CD4-positive, alpha-beta memory T cell (primary cell): Measurements from ENCODE around the gene SMCO4. TPM values are rescaled to one million over a fixed set of nuclear protein-coding genes. Genes with fewer than 3 reads are reported as not detected.

Source experiments
- CTCF ChIA-PET: fragments of 350-600 bp; sonication (Branson Sonifier 250); formaldehyde crosslinking; loops from one replicate; lab custom pipeline; 2021; ENCODE audit warnings: inconsistent platforms; ENCODE audit not compliant: partially characterized antibody; lab: Charles Lee
- POLR2A ChIA-PET: fragments of 350-600 bp; sonication (Branson Sonifier 250); formaldehyde crosslinking; loops from one replicate; lab custom pipeline; 2021; ENCODE audit not compliant: partially characterized antibody; lab: Charles Lee
- DNase-seq, 5 donors: peaks; one replicate each; pipeline versions ENCODE4 v3.0.0 to v3.0.0-alpha.2; 2020 to 2022; ENCODE audit warnings: mixed read lengths in 1 of 5
- H3K27ac ChIP-seq: one replicate; pipeline ENCODE4 v1.7.0; 2013; ENCODE audit warnings: low read depth, low read length
- H3K27me3 ChIP-seq: 2 replicates; pipeline ENCODE4 v1.7.0; 2013; ENCODE audit warnings: mild to moderate bottlenecking, low read length, moderate library complexity; ENCODE audit not compliant: insufficient read depth
- H3K36me3 ChIP-seq: 2 replicates; pipeline ENCODE4 v1.7.0; 2013; ENCODE audit warnings: mild to moderate bottlenecking, low read length, moderate library complexity; ENCODE audit not compliant: insufficient read depth
- H3K4me1 ChIP-seq: 2 replicates; pipeline ENCODE4 v1.7.0; 2013; ENCODE audit warnings: mild to moderate bottlenecking, low read length, moderate library complexity; ENCODE audit not compliant: insufficient read depth
- H3K4me3 ChIP-seq, 2 donors: one replicate each; pipeline ENCODE4 v1.7.0; 2013; ENCODE audit warnings: low read length in 2 of 2, mild to moderate bottlenecking in 1 of 2
- H3K9me3 ChIP-seq, 2 donors: one replicate each; pipeline ENCODE4 v1.7.0; 2013; ENCODE audit warnings: low read length in 2 of 2, control low read depth in 1 of 2; ENCODE audit not compliant: control insufficient read depth in 1 of 2
- H3K27ac Mint-ChIP-seq, 7 donors: one replicate each; pipeline ENCODE4 v1.8.0; 2020 to 2021; ENCODE audit warnings: mixed read lengths in 7 of 7, mild to moderate bottlenecking in 6 of 7, inconsistent platforms in 3 of 7, moderate library complexity in 3 of 7
- H3K27me3 Mint-ChIP-seq, 2 donors: one replicate each; pipeline ENCODE4 v1.8.0; 2020 to 2021; ENCODE audit warnings: mixed read lengths in 2 of 2
- H3K36me3 Mint-ChIP-seq, 2 donors: one replicate each; pipeline ENCODE4 v1.8.0; 2020 to 2021; ENCODE audit warnings: mixed read lengths in 2 of 2, inconsistent platforms in 1 of 2, mild to moderate bottlenecking in 1 of 2
- H3K4me1 Mint-ChIP-seq, 4 donors: one replicate each; pipeline ENCODE4 v1.8.0; 2020 to 2021; ENCODE audit warnings: mixed read lengths in 4 of 4, mild to moderate bottlenecking in 1 of 4
- H3K4me3 Mint-ChIP-seq, 8 donors: one replicate each; pipeline ENCODE4 v1.8.0; 2020 to 2021; ENCODE audit warnings: mixed read lengths in 8 of 8, mild to moderate bottlenecking in 7 of 8, moderate library complexity in 6 of 8, inconsistent platforms in 3 of 8
- H3K9me3 Mint-ChIP-seq, 8 donors: one replicate each; pipeline ENCODE4 v1.8.0; 2020 to 2021; ENCODE audit warnings: mixed read lengths in 8 of 8, mild to moderate bottlenecking in 5 of 8, inconsistent platforms in 3 of 8, moderate library complexity in 1 of 8
- intact Hi-C: fragments of 100-400 bp; cut with micrococcal nuclease; formaldehyde crosslinking; loops from one replicate; pipeline ENCODE4 v1.15.1; 2023
- polyA plus RNA-seq, 2 donors: library from polyadenylated mRNA; unstranded; fragments of 300-500 nt; fragmentation: Illumina TruSeq; gene quantifications; one replicate each; pipeline ENCODE4 v1.2.3, GENCODE V29; 2021
- total RNA-seq, 2 experiments: library from RNA; stranded (reverse); gene quantifications; one replicate each; pipeline ENCODE4 v1.2.3, GENCODE V29; 2021

SMCO4 gene
- total and polyA plus RNA-seq, 4 experiments from 2014 or later = 13.1 to 16.2 (median 14.6) TPM

GRCh38 chr11:93563857-93564256, 20.7 kb upstream of the SMCO4 start:
- Mint-ChIP-seq H3K4me3 (peak overlapping the region in 1 of 8 donors; percentile 1), H3K4me1 (peaks cover 11 to 17% (median 15%) of the 10 kb centered on the region in 4 donors), H3K27ac (no peak overlapping the region), H3K27me3 (peaks cover 3 to 5% of the 10 kb centered on the region in 2 donors), H3K9me3 (no peaks in the 10 kb centered on the region), H3K36me3 (no peaks in the 10 kb centered on the region)
- ChIA-PET CTCF (no interaction called here), POLR2A (no interaction called here)
- H3K36me3 ChIP-seq = no peaks in the 10 kb centered on the region
- no peaks in the 10 kb centered on the region for H3K9me3 ChIP-seq
- H3K4me1 ChIP-seq = no peaks in the 10 kb centered on the region
- no peak overlapping the region for H3K27ac ChIP-seq
- intact Hi-C loops = no loop called here
- H3K27me3 ChIP-seq = no peaks in the 10 kb centered on the region
- H3K4me3 ChIP-seq = no peak overlapping the region
- DNase-seq = no peak

GRCh38 chr11:93560199-93560932, 17.2 kb upstream of the SMCO4 start:
- H3K4me3 Mint-ChIP-seq = peak overlapping the region in 4 of 8 donors; percentile 19 to 60 (median 40)
- Histone ChIP-seq H3K4me1 (no peaks in the 10 kb centered on the region), H3K27me3 (no peaks in the 10 kb centered on the region), H3K27ac (no peak overlapping the region), H3K4me3 (no peak overlapping the region), H3K36me3 (no peaks in the 10 kb centered on the region), H3K9me3 (no peaks in the 10 kb centered on the region)
- CTCF ChIA-PET = no interaction called here
- no peaks in the 10 kb centered on the region for H3K36me3 Mint-ChIP-seq
- DNase-seq = no peak
- H3K4me1 Mint-ChIP-seq = peaks cover 11 to 17% (median 15%) of the 10 kb centered on the region in 4 donors
- H3K27ac Mint-ChIP-seq = peak overlapping the region in 1 of 7 donors; percentile 70
- peaks cover 4 to 6% of the 10 kb centered on the region in 2 donors for H3K27me3 Mint-ChIP-seq
- H3K9me3 Mint-ChIP-seq = no peaks in the 10 kb centered on the region
- POLR2A ChIA-PET = no interaction called here
- intact Hi-C loops = no loop called here

GRCh38 chr11:93559681-93560080, 16.5 kb upstream of the SMCO4 start:
- Histone ChIP-seq H3K27me3 (no peaks in the 10 kb centered on the region), H3K4me1 (no peaks in the 10 kb centered on the region), H3K4me3 (no peak overlapping the region), H3K36me3 (no peaks in the 10 kb centered on the region), H3K9me3 (no peaks in the 10 kb centered on the region), H3K27ac (no peak overlapping the region)
- intact Hi-C loops = no loop called here
- no peak for DNase-seq
- H3K27me3 Mint-ChIP-seq = peaks cover 2 to 11% of the 10 kb centered on the region in 2 donors
- no peaks in the 10 kb centered on the region for H3K9me3 Mint-ChIP-seq
- ChIA-PET POLR2A (no interaction called here), CTCF (interaction anchor here (0.6 kb wide), 1 partner anchor 130 kb away, joined by 3 read pairs; no protein-coding TSS in a partner anchor)
- peak overlapping the region in 7 of 8 donors; percentile 0 to 75 (median 38) for H3K4me3 Mint-ChIP-seq
- no peaks in the 10 kb centered on the region for H3K36me3 Mint-ChIP-seq
- H3K4me1 Mint-ChIP-seq = peaks cover 11 to 17% (median 15%) of the 10 kb centered on the region in 4 donors
- H3K27ac Mint-ChIP-seq = peak overlapping the region in 3 of 7 donors; percentile 5 to 67 (median 22)

GRCh38 chr11:93552874-93553273, 9.7 kb upstream of the SMCO4 start:
- no peak overlapping the region for H3K4me3 Mint-ChIP-seq
- POLR2A ChIA-PET = no interaction called here
- H3K4me3 ChIP-seq = no peak overlapping the region
- no peaks in the 10 kb centered on the region for H3K27me3 ChIP-seq
- H3K9me3 ChIP-seq = no peaks in the 10 kb centered on the region
- no peak for DNase-seq
- H3K4me1 Mint-ChIP-seq = no peaks in the 10 kb centered on the region
- H3K9me3 Mint-ChIP-seq = no peaks in the 10 kb centered on the region
- CTCF ChIA-PET = no interaction called here
- H3K27ac ChIP-seq = no peak overlapping the region
- H3K27ac Mint-ChIP-seq = no peak overlapping the region
- no peaks in the 10 kb centered on the region for H3K36me3 Mint-ChIP-seq
- no peaks in the 10 kb centered on the region for H3K36me3 ChIP-seq
- H3K4me1 ChIP-seq = no peaks in the 10 kb centered on the region
- H3K27me3 Mint-ChIP-seq = peaks cover 7 to 17% of the 10 kb centered on the region in 2 donors
- intact Hi-C loops = no loop called here

GRCh38 chr11:93549976-93550375, 6.8 kb upstream of the SMCO4 start:
- no peak overlapping the region for H3K27ac Mint-ChIP-seq
- intact Hi-C loops = loop anchor here (10.0 kb wide), 1 partner anchor 585 kb away; no protein-coding TSS in a partner anchor
- Histone ChIP-seq H3K27me3 (no peaks in the 10 kb centered on the region), H3K36me3 (no peaks in the 10 kb centered on the region), H3K27ac (no peak overlapping the region), H3K4me3 (no peak overlapping the region), H3K4me1 (no peaks in the 10 kb centered on the region), H3K9me3 (no peaks in the 10 kb centered on the region)
- ChIA-PET CTCF (interaction anchor here (0.8 to 1.5 kb wide), 2 partner anchors 8 kb away, joined by 5 read pairs; no protein-coding TSS in a partner anchor), POLR2A (no interaction called here)
- DNase-seq = no peak
- H3K36me3 Mint-ChIP-seq = no peaks in the 10 kb centered on the region
- H3K27me3 Mint-ChIP-seq = peaks cover 7 to 12% of the 10 kb centered on the region in 2 donors
- no peaks in the 10 kb centered on the region for H3K4me1 Mint-ChIP-seq
- no peaks in the 10 kb centered on the region for H3K9me3 Mint-ChIP-seq
- H3K4me3 Mint-ChIP-seq = no peak overlapping the region

- H3K27me3 ChIP-seq = no peaks in the 10 kb centered on the region
- H3K9me3 ChIP-seq = no peaks in the 10 kb centered on the region
- ChIA-PET CTCF (no interaction called here), POLR2A (no interaction called here)
- Mint-ChIP-seq H3K4me3 (no peak overlapping the region), H3K27me3 (peaks cover 6 to 7% of the 10 kb centered on the region in 2 donors), H3K9me3 (no peaks in the 10 kb centered on the region), H3K27ac (no peak overlapping the region), H3K4me1 (peaks cover 4 to 9% (median 7%) of the 10 kb centered on the region in 4 donors), H3K36me3 (no peaks in the 10 kb centered on the region)
- H3K4me3 ChIP-seq = no peak overlapping the region
- no peaks in the 10 kb centered on the region for H3K36me3 ChIP-seq
- intact Hi-C loops = loop anchor here (10.0 kb wide), 1 partner anchor 586 kb away; no protein-coding TSS in a partner anchor
- peaks cover 3% of the 10 kb centered on the region for H3K4me1 ChIP-seq
- no peak overlapping the region for H3K27ac ChIP-seq
- no peak for DNase-seq
These were observed 5.6 kb upstream of the SMCO4 start for GRCh38 chr11:93548679-93549319.

GRCh38 chr11:93547773-93548172, 4.6 kb upstream of the SMCO4 start:
- no peak overlapping the region for H3K27ac Mint-ChIP-seq
- Histone ChIP-seq H3K27ac (no peak overlapping the region), H3K36me3 (no peaks in the 10 kb centered on the region), H3K27me3 (no peaks in the 10 kb centered on the region), H3K4me1 (peaks cover 7% of the 10 kb centered on the region), H3K9me3 (no peaks in the 10 kb centered on the region), H3K4me3 (no peak overlapping the region)
- ChIA-PET CTCF (no interaction called here), POLR2A (no interaction called here)
- H3K27me3 Mint-ChIP-seq = peaks cover 4 to 7% of the 10 kb centered on the region in 2 donors
- H3K9me3 Mint-ChIP-seq = no peaks in the 10 kb centered on the region
- peaks cover 8 to 16% (median 11%) of the 10 kb centered on the region in 4 donors for H3K4me1 Mint-ChIP-seq
- intact Hi-C loops = loop anchor here (10.0 kb wide), 1 partner anchor 587 kb away; no protein-coding TSS in a partner anchor
- no peak for DNase-seq
- H3K4me3 Mint-ChIP-seq = no peak overlapping the region
- H3K36me3 Mint-ChIP-seq = peaks cover 0 to 4% of the 10 kb centered on the region in 2 donors
